Fibroblast of skin of abdomen (primary cell): ENCODE results near the gene CTF1. TPM values are rescaled to one million over a fixed set of nuclear protein-coding genes. Genes with fewer than 3 reads are reported as not detected.
"Not testable (repeated sequence)": the region's sequence is repeated elsewhere in the genome, so short reads cannot be mapped to it uniquely, and the experiment has no call there.

Source experiments
- DNase-seq: peaks from one replicate; pipeline ENCODE4 v3.0.0-alpha.2; 2013
- polyA plus RNA-seq, 2 experiments: library from polyadenylated mRNA; unstranded; fragments of 120-200 nt; gene quantifications; one replicate each; pipeline ENCODE4 v1.2.1, GENCODE V29; 2013; ENCODE audit not compliant: insufficient read length in 2 of 2

Gene CTF1
- polyA plus RNA-seq (2013, experiment 1 of 2; ENCODE audit: insufficient read length) = 13.7 TPM
- polyA plus RNA-seq (2013, experiment 2 of 2; ENCODE audit: insufficient read length) = 14.2 TPM

GRCh38 chr16:30896261-30896888 is at the start of gene CTF1:
CTF1 (plus strand) TSS chr16:30896614; CDS start chr16:30896644, 30 bp downstream.
- DNase-seq = peak; percentile 95

- DNase-seq = no peak
These were observed 49.6 kb upstream of the CTF1 start for GRCh38 chr16:30846649-30847402.

DNA sequence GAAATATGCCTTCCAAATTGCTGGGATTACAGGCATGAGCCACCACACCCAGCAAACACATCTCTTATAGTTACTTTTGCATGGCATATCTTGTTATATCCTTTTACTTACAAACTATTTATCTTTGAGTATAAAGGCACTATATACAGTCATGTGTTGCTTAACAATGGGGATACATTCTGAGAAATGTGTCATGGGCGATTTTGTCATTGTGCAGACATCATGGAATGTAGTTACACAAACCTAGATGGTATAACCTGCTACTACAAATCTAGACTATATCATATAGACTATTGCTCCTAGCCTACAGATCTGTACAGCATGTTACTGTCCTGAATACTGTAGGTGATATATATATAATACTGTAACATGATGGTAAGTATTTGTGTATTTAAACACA is 46.2 kb upstream of the CTF1 start:
- no peak for DNase-seq

DNA sequence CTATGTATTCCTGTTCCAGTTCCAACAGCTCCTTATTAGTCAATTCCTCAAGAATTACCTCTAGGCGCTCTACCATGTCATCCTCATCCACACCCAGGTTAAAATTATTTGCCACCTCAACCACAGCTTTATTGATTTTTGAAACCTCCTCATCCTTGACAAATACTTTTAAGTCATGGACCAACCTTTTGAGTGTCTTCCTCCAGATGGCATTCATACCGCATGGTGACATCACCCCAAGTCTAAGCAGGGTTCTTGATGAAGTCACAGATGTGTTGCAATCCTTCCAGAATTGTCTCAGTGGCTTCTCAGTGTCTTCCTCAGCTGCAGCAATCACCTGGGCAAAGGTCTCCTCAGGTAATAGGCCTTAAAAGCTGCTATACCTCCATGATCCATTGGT is 42.7 kb upstream of the CTF1 start:
- no peak for DNase-seq

DNA sequence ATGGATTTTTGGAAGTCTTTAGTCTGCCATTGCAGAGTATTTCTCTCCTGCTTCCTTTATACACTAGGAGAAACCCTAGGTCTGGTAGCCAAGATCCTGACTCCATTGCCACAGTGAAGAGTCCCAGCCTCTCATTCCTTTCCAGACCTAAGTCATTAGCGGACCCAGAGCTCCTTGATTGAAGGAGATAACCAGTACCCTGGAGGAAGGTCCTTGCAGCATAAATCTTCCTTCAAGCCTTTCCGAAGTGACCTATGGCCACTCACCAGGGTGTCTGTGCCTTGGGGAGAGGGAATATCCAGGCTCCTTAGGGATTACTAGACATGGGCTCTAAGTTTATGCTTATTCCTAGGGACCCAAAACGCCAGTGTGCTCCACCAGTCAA is 38.3 kb upstream of the CTF1 start:
- DNase-seq = no peak

DNA sequence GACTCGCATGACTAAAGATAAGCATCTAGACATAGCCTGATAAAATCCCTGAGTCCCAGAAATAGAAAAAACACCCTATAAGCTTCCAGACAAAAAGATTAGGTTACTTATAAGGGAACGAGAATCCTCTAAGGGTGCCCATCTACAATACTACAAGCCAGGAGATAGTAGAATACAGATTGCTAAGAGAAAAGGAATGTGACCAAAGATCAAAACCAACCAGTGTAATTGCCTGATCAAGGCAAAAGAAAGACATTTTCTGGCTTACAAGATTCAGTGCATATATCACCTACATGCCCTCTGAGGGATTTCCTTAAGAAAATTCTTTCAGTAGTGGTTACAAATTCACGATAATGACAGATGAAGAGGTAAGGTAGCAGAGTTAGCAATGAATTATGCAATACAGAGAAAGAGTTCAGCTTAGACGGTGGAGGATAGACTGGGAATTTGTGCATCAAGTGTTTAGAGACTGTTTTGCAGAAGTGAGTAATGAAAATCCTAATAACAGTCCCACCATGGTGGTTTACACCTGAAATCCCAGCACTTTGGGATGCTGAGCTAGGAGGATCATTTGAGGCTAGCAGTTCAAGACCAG is 37.5 kb upstream of the CTF1 start:
- DNase-seq = no peak

DNA sequence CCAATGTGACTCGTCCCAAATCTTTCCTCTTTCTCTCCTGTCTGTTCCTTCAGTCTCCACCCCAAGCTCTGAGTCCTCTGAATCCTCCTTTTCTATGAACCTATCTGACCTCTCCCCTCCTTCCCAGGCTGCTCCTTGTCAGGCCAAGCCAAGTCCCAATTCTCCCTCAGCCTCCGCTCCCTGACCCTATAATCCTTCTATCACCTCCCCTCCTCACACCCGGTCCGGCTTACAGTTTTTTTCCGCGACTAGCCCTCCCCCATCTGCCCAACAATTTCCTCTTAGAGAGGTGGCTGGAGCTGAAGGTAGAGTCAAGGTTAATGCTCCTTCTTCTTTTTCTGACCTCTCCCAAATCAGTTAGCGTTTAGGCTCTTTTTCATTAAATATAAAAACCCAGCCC is 35.7 kb upstream of the CTF1 start:
- DNase-seq = not testable (repeated sequence)

DNA sequence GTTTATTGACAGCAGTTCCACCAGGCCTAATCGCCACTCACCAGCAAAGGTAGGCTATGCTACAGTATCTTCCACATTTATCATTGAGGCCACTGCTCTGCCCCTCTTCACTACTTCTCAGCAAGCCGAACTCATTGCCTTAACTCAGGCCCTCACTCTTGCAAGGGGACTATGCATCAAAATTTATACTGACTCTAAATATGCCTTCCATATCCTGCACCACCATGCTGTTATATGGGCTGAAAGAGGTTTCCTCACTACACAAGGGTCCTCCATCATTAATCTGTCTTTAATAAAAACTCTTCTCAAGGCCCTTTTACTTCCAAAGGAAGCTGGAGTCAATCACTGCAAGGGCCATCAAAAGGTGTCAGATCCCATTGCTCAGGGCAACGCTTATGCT is 33.2 kb upstream of the CTF1 start:
- not testable (repeated sequence) for DNase-seq

DNA sequence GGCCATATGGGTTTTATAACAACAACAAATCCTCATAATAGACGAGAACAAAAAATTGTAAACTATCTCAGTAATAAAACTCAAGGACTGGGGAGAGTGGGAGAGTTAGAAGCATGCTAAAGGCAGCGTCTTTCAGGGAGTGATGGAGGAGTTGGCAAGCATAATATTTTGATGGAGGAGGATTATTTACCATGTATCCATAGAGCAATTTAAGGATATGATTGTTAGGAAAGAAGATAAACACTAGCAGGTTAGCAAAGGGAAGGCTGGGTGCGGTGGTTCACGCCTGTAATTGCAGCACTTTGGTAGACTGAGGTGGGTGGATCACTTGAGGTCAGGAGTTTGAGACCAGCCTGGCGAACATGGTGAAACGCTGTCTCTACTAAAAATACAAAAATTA is 30.4 kb upstream of the CTF1 start:
- no peak for DNase-seq

DNA sequence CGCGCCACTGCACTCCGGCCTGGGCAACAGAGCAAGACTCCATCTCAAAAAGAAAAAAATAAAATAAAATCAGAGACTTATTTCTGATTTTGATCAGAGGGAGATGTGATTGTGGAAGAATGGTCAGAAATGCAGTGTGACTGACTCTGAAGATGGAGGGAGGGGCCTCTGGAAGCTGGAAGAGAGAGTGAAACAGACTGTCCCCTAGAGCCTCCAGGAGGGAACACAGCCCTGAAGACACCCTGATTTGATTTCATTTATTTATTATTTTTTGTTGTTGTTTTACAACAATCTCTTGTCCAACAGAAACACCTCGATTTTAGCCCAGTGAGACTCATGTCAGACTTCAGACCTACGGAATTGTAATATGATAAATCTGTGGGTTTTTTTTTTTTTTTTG is 28.7 kb upstream of the CTF1 start:
- no peak for DNase-seq

- DNase-seq = no peak
These were observed 25.5 kb upstream of the CTF1 start for GRCh38 chr16:30870904-30871303.

- DNase-seq = no peak
These were observed 22.1 kb upstream of the CTF1 start for GRCh38 chr16:30874244-30874820.

GRCh38 chr16:30874821-30875717 is 21.3 kb upstream of the CTF1 start:
- peak; percentile 89 for DNase-seq

GRCh38 chr16:30875871-30876801 is 20.3 kb upstream of the CTF1 start:
- DNase-seq = no peak

- DNase-seq = no peak
These were observed 19.5 kb upstream of the CTF1 start for GRCh38 chr16:30876867-30877266.

DNA sequence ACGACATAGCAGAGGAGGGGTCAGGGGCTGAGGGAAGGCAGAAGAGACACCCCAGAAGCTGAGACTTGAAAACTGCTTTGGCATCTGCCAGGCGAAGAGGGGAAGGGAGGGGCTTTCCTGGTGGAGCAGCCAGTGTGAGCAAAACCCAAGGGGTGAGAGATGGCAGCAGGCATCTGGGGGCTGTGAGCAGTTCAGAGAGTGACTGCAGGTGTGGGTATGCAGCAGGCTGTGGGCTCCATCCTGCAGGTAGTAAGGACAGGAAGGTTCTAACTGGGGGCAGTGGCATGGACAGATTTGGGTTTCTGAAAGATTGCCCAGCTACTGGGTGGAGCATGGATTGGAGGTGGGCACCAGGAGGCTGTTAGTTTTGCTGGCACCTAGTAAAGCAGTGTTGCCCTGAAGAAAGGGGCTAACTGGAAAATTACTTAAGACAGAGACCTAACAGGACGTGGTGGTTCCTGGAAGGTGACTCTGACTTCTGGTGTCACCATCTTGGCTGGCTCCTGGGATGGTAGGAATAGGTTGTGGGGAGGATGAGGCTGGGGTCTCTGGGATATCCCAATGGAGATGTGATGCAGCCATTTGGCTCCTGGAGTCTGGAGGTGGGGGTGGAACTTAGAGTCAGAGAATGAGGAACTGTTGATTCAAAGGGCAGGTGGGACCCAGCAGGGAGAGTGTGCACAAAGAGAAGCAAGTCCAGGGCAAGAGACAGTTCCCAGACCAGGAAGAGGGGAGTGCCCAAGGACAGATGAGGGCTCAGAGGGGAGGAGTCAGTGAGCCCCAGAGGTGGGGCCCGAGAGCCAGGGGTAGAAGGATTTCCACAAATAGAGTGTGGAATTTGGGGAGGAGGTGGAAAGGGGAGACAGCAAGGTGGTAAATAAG is 13.7 kb upstream of the CTF1 start:
- no peak for DNase-seq

DNA sequence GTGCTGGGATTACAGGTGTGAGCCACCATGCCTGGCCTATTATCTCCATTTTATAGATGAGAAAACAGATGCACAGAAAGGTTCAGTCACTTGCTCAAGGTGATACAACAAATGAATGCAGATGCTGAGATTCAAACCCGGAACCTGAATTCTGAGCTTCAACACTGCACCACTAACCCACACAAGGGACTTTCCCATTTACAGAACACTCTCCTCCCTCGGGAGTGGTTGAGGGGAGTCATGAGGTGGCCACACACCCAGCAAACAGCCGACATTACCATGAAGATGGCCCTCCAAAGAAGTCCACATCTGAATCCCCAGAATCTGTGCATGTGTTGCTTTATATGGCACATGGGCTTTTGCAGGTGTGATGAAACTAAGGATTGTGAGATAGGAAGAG is 11.7 kb upstream of the CTF1 start:
- DNase-seq = no peak

- no peak for DNase-seq
These were observed 11.2 kb upstream of the CTF1 start for GRCh38 chr16:30885196-30885595.

GRCh38 chr16:30886145-30886544 is 10.3 kb upstream of the CTF1 start:
- no peak for DNase-seq

DNA sequence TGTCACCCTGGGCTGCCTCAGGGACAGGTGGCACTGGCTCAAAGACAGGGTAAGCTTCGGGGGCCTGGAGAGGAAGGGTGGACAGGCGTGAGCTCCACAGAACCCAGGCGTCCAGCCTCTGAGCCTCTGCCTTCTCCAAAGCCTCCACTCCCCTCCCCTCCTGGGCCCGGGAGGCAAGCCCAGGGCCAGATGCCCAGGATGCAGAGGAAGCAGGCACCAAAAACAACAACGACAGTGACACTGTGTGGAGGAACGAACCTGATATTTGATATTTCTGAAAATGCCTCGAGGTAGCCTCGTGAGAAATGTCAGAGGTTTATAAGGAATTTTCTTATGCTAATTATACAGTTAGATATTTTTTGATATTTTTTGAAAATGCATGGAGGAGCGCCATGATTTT is 8.5 kb upstream of the CTF1 start:
- DNase-seq = no peak
